Measurements from ENCODE around the gene GOPC. TPM values are rescaled to one million over a fixed set of nuclear protein-coding genes. Genes with fewer than 3 reads are reported as not detected.
A peak's percentile ranks its signal among the peaks of the same experiment; 100 is the strongest.

GOPC gene
- total RNA-seq, 1 experiment from 2014 or later = 14.1 TPM

DNA sequence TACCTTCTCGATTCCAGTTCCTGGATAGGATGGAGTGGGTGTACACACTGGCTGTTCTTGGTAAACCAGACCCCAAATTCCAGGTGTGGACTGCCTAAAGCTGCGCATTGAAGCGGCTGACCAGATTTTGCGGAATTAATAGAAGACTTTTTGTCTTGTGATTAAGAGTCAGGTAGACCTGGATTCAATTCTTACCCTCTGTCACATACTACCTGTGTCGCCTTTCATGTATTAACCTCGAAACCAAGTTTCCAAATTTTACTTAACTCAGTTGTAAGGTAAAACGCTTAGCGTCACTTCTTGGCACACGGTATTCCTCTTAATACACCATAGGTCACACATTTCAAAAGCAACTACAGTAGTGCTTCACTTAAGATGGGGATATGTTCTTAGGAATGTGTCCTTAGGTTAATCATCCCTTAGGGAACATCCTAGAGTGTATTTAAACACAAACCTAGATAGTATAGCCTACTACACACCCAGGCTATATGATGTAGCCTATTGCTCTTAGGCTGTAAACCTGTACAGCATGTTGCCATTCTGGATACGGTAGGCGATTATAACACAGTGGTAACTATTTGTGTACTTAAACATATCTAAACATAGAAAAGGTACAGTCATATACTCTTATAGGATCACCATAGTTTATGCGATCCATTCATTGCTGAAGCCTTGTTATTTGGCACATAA, 733 bp upstream of the GOPC start:
- H3K4me2 ChIP-seq = peak overlapping the region; percentile 79
- H3K27ac ChIP-seq = peak overlapping the region; percentile 62
- DNase-seq = no peak
- H3K9me3 ChIP-seq (ENCODE audit: insufficient read depth, low read depth) = peaks cover 3% of the 10 kb centered on the region; the same call in 1 of the 2 replicates
- no peaks in the 10 kb centered on the region for H3K9me2 ChIP-seq (ENCODE audit: insufficient read depth)
- no peak for TF ChIP-seq CTCF (conservative IDR thresholded peaks at IDR 0.05)
- no peak for TF ChIP-seq EZH2 (IDR thresholded peaks at IDR 0.05; ENCODE audit: low read depth)
- H3F3A ChIP-seq (ENCODE audit: insufficient read depth, low read depth) = no peaks in the 10 kb centered on the region
- peak overlapping the region; percentile 88 for H2AFZ ChIP-seq
- peak overlapping the region; percentile 58 for H3K4me3 ChIP-seq
- no peaks in the 10 kb centered on the region for H4K20me1 ChIP-seq (ENCODE audit: insufficient read depth)
- peaks cover 31% of the 10 kb centered on the region; the same call in 1 of the 2 replicates for H3K4me1 ChIP-seq (replicated peaks; ENCODE audit: insufficient read depth)
- peaks cover 19% of the 10 kb centered on the region for H3K36me3 ChIP-seq (ENCODE audit: low read depth)
- no peaks in the 10 kb centered on the region for H3K27me3 ChIP-seq (ENCODE audit: insufficient read depth, low read depth)
- TSS peak; percentile 94 for BruUV-seq (replicated peaks)
- intact Hi-C loops (cut with micrococcal nuclease; ENCODE audit: unreplicated experiment) = loop anchor here (1.0 to 5.0 kb wide), 5 partner anchors 46 to 198 kb away; partner anchors contain the start of genes DCBLD1 and NUS1
- ChIA-PET POLR2A (ENCODE audit: unreplicated experiment) (interaction anchor here (0.6 kb wide), 2 partner anchors 252 to 1032 kb away, joined by 5 to 6 read pairs; partner anchors contain the start of gene RWDD1), CTCF (interaction anchor here (0.6 to 1.4 kb wide), 5 partner anchors 51 to 1332 kb away, joined by 3 to 8 read pairs (median 3); no protein-coding TSS in a partner anchor)
- H3K79me2 ChIP-seq (ENCODE audit: low read depth) = peaks cover 40% of the 10 kb centered on the region

- TF ChIP-seq EZH2 (IDR thresholded peaks at IDR 0.05; ENCODE audit: low read depth) (no peak), CTCF (conservative IDR thresholded peaks at IDR 0.05) (no peak)
- POLR2A ChIA-PET (ENCODE audit: unreplicated experiment) = interaction anchor here (0.5 to 0.6 kb wide), 2 partner anchors 121 to 1541 kb away, joined by 3 to 7 read pairs; partner anchors contain the start of gene FRK
- no peaks in the 10 kb centered on the region for H3K9me2 ChIP-seq (ENCODE audit: insufficient read depth)
- peaks cover 31% of the 10 kb centered on the region; the same call in 1 of the 2 replicates for H3K4me1 ChIP-seq (replicated peaks; ENCODE audit: insufficient read depth)
- peak overlapping the region; percentile 88 for H2AFZ ChIP-seq
- peak overlapping the region; percentile 62; the same call in 1 of the 2 replicates for H3K27ac ChIP-seq
- peaks cover 7% of the 10 kb centered on the region; the same call in 1 of the 2 replicates for H3K9me3 ChIP-seq (ENCODE audit: insufficient read depth, low read depth)
- peak overlapping the region; percentile 58 for H3K4me3 ChIP-seq
- CTCF ChIA-PET = interaction anchor here (0.6 to 1.4 kb wide), 3 partner anchors 50 to 203 kb away, joined by 3 to 8 read pairs (median 3); no protein-coding TSS in a partner anchor
- no peaks in the 10 kb centered on the region for H4K20me1 ChIP-seq (ENCODE audit: insufficient read depth)
- peaks cover 30% of the 10 kb centered on the region for H3K36me3 ChIP-seq (ENCODE audit: low read depth)
- intact Hi-C loops (cut with micrococcal nuclease; ENCODE audit: unreplicated experiment) = loop anchor here (1.0 to 5.0 kb wide), 5 partner anchors 44 to 197 kb away; partner anchors contain the start of genes DCBLD1 and NUS1
- TSS peak; percentile 57 for BruUV-seq (replicated peaks)
- DNase-seq = no peak
- H3K79me2 ChIP-seq (ENCODE audit: low read depth) = peaks cover 51% of the 10 kb centered on the region
- H3F3A ChIP-seq (ENCODE audit: insufficient read depth, low read depth) = no peaks in the 10 kb centered on the region
- H3K27me3 ChIP-seq (ENCODE audit: insufficient read depth, low read depth) = no peaks in the 10 kb centered on the region
- H3K4me2 ChIP-seq = peak overlapping the region; percentile 79
Measured at GRCh38 chr6:117601811-117602150, 530 bp downstream of the GOPC start.

- Histone ChIP-seq H3K4me1 (replicated peaks; ENCODE audit: insufficient read depth) (peaks cover 31% of the 10 kb centered on the region; the same call in 1 of the 2 replicates), H3K9me3 (ENCODE audit: insufficient read depth, low read depth) (peaks cover 7% of the 10 kb centered on the region; the same call in 1 of the 2 replicates), H3K27me3 (ENCODE audit: insufficient read depth, low read depth) (no peaks in the 10 kb centered on the region), H4K20me1 (ENCODE audit: insufficient read depth) (no peaks in the 10 kb centered on the region), H2AFZ (no peak overlapping the region), H3F3A (ENCODE audit: insufficient read depth, low read depth) (no peaks in the 10 kb centered on the region), H3K4me2 (peak overlapping the region; percentile 79), H3K9me2 (ENCODE audit: insufficient read depth) (no peaks in the 10 kb centered on the region), H3K4me3 (peak overlapping the region; percentile 58), H3K36me3 (ENCODE audit: low read depth) (peaks cover 36% of the 10 kb centered on the region), H3K79me2 (ENCODE audit: low read depth) (peaks cover 67% of the 10 kb centered on the region), H3K27ac (no peak overlapping the region)
- intact Hi-C loops (cut with micrococcal nuclease; ENCODE audit: unreplicated experiment) = loop anchor here (5.0 kb wide), 1 partner anchor 43 kb away; no protein-coding TSS in a partner anchor
- POLR2A ChIA-PET (ENCODE audit: unreplicated experiment) = interaction anchor here (0.5 kb wide), 1 partner anchor 122 kb away, joined by 3 read pairs; no protein-coding TSS in a partner anchor
- DNase-seq = no peak
- BruUV-seq (replicated peaks) = no TSS peak
- TF ChIP-seq CTCF (conservative IDR thresholded peaks at IDR 0.05) (no peak), EZH2 (IDR thresholded peaks at IDR 0.05; ENCODE audit: low read depth) (no peak)
- CTCF ChIA-PET = no interaction called here
Measured at GRCh38 chr6:117600008-117600743, 2.1 kb downstream of the GOPC start.

Measured in PC-9 (cell line).